Mesendoderm (in vitro differentiated cells): ENCODE results near the gene VRK2.
"Not testable (repeated sequence)": the region's sequence is repeated elsewhere in the genome, so short reads cannot be mapped to it uniquely, and the experiment has no call there.

ENCODE experiments used
- DNase-seq: peaks from one replicate; pipeline ENCODE4 v3.0.0; 2013
- H2AK5ac ChIP-seq: 2 replicates; pipeline ENCODE4 v1.6.1; 2013; ENCODE audit warnings: low read length, inconsistent platforms
- H2BK120ac ChIP-seq: 2 replicates; pipeline ENCODE4 v1.6.1; 2013; ENCODE audit warnings: low read depth, mild to moderate bottlenecking, low read length, moderate library complexity, mixed read lengths
- H2BK15ac ChIP-seq: replicated peaks from 2 replicates; pipeline ENCODE4 v1.6.1; 2013; ENCODE audit warnings: low read depth, mild to moderate bottlenecking, moderate library complexity
- H2BK5ac ChIP-seq: 2 replicates; pipeline ENCODE4 v1.6.1; 2013; ENCODE audit warnings: low read length, inconsistent platforms
- H3K18ac ChIP-seq: 2 replicates; pipeline ENCODE4 v1.6.1; 2013; ENCODE audit warnings: mild to moderate bottlenecking, low read length, mixed read lengths
- H3K23ac ChIP-seq: one replicate; pipeline ENCODE4 v1.6.1; 2013; ENCODE audit warnings: low read length
- H3K27ac ChIP-seq: 2 replicates; pipeline ENCODE4 v1.5.1; 2013; ENCODE audit warnings: low read depth, mild to moderate bottlenecking, inconsistent platforms, low read length, moderate library complexity
- H3K27me3 ChIP-seq: 2 replicates; pipeline ENCODE4 v1.6.1; 2013; ENCODE audit warnings: low read length, control low read depth, mild to moderate bottlenecking, inconsistent platforms; ENCODE audit not compliant: insufficient read depth, poor library complexity
- H3K36me3 ChIP-seq: 2 replicates; pipeline ENCODE4 v1.6.1; 2013; ENCODE audit warnings: low read length, inconsistent platforms; ENCODE audit not compliant: control insufficient read depth, insufficient read depth
- H3K4ac ChIP-seq: one replicate; pipeline ENCODE4 v1.6.1; 2013; ENCODE audit warnings: low read depth, mild to moderate bottlenecking, low read length, moderate library complexity
- H3K4me1 ChIP-seq: 2 replicates; pipeline ENCODE4 v1.6.1; 2013; ENCODE audit warnings: low read depth, low read length, inconsistent platforms; ENCODE audit not compliant: control insufficient read depth
- H3K4me2 ChIP-seq: 2 replicates; pipeline ENCODE4 v1.6.1; 2013; ENCODE audit warnings: low read length
- H3K4me3 ChIP-seq: 2 replicates; pipeline ENCODE4 v1.5.1; 2013; ENCODE audit warnings: mild to moderate bottlenecking, low read length
- H3K56ac ChIP-seq: one replicate; pipeline ENCODE4 v1.6.1; 2013; ENCODE audit warnings: low read length
- H3K79me1 ChIP-seq: 2 replicates; pipeline ENCODE4 v1.6.1; 2013; ENCODE audit warnings: low read length, inconsistent platforms
- H3K79me2 ChIP-seq: 2 replicates; pipeline ENCODE4 v1.6.1; 2013; ENCODE audit warnings: mild to moderate bottlenecking, low read length; ENCODE audit not compliant: control insufficient read depth, insufficient read depth
- H3K9ac ChIP-seq: 2 replicates; pipeline ENCODE4 v1.6.1; 2013; ENCODE audit warnings: low read length, inconsistent platforms
- H4K5ac ChIP-seq: one replicate; pipeline ENCODE4 v1.6.1; 2013; ENCODE audit warnings: low read length
- H4K8ac ChIP-seq: one replicate; pipeline ENCODE4 v1.6.1; 2013; ENCODE audit warnings: low read depth, mild to moderate bottlenecking, control low read depth, low read length, moderate library complexity
- WGBS: extraction: QIAGEN DNeasy Blood & Tissue Kit; methylation state at CpG from one replicate; pipeline ENCODE4 v1.1.7; 2013; ENCODE audit warnings: low lambda C conversion rate, missing lambda C conversion rate; ENCODE audit not compliant: insufficient coverage; ENCODE audit errors: extremely low coverage; 5-methylcytosine and 5-hydroxymethylcytosine counted together

VRK2 gene

DNA sequence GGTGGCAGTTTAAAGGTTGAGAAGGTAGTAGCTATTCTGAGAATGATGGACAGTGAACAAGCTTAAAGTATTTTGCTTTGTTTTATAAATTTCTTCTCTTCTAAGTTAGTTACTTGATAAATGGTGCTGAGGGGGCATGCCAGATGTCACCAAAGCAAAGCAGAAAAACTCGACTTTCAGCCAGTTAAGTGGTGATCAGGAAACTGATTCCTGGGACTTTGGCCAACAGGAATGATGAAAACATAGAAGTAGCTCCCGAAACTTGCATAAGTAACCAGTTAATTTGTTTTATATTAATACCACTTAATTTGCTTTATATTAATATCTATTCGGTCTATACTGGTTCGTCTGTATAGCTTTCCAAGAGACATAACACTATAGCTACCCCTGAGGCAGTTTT, 111.9 kb downstream of the VRK2 start:
- no peaks in the 10 kb centered on the region for H3K36me3 ChIP-seq
- no peak overlapping the region for H3K9ac ChIP-seq
- H3K56ac ChIP-seq, result no peak overlapping the region
- no peaks in the 10 kb centered on the region for H3K79me1 ChIP-seq
- H3K4me3 ChIP-seq, result no peak overlapping the region
- no peak overlapping the region for H2BK5ac ChIP-seq
- H2BK120ac ChIP-seq, result no peak overlapping the region
- H3K4me2 ChIP-seq, result no peak overlapping the region
- no peaks in the 10 kb centered on the region for H3K79me2 ChIP-seq
- no peak overlapping the region for H3K23ac ChIP-seq
- no peak for DNase-seq
- WGBS, result no CpG with 5 or more reads among the region's 4 CpGs
- no peak overlapping the region for H3K4ac ChIP-seq
- no peak overlapping the region for H2BK15ac ChIP-seq
- H4K8ac ChIP-seq, result no peak overlapping the region
- no peak overlapping the region for H2AK5ac ChIP-seq
- H4K5ac ChIP-seq, result no peak overlapping the region
- H3K18ac ChIP-seq, result no peak overlapping the region
- no peaks in the 10 kb centered on the region for H3K4me1 ChIP-seq
- no peak overlapping the region for H3K27ac ChIP-seq
- H3K27me3 ChIP-seq, result no peaks in the 10 kb centered on the region

DNA sequence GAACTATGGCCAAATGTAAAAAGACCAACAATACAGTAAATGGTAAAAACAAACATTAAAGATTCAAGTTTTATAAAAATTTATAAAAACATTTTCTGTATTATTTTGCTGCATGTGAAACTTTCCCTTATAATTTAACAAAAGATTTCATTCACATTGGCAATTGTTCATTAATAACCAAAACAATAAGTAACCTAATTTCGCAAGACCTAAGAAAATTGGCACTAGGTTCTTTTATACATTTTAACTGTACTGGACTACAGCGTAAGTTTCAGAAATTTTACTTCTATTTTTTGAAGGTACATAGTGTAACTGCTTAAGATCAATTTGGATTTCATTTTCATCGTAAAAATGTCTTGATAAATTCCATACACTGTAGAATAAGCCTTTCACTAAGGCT, 117.3 kb downstream of the VRK2 start:
- Histone ChIP-seq H4K8ac (no peak overlapping the region), H4K5ac (no peak overlapping the region), H3K27me3 (no peaks in the 10 kb centered on the region), H3K9ac (no peak overlapping the region), H3K79me2 (no peaks in the 10 kb centered on the region), H3K36me3 (no peaks in the 10 kb centered on the region), H3K23ac (no peak overlapping the region), H3K4ac (no peak overlapping the region), H2BK120ac (no peak overlapping the region), H3K4me2 (no peak overlapping the region), H3K4me3 (no peak overlapping the region), H2BK15ac (no peak overlapping the region), H2AK5ac (no peak overlapping the region), H3K79me1 (no peaks in the 10 kb centered on the region), H3K56ac (no peak overlapping the region), H2BK5ac (no peak overlapping the region), H3K18ac (no peak overlapping the region), H3K4me1 (no peaks in the 10 kb centered on the region), H3K27ac (no peak overlapping the region)
- no peak for DNase-seq
- WGBS, result no CpG with 5 or more reads among the region's 3 CpGs

DNA sequence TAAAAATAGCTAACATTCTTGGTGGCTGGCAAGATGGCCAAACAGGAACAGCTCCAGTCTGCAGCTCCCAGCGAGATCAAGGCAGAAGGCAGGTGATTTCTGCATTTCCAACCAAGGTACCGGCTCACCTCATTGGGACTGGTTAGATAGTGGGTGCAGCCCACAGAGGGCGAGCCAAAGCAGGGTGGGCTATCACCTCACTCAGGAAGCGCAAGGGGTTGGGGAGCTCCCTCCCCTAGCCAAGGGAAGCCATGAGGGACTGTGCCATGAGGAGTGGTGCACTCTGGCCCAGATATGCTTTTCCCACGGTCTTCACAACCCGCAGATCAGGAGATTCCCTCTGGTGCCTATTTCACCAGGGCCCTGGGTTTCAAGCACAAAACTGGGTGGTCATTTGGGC, 121.5 kb downstream of the VRK2 start:
- H2BK5ac ChIP-seq, DNase-seq, H3K27ac ChIP-seq, H3K27me3 ChIP-seq, H4K5ac ChIP-seq, H3K23ac ChIP-seq, H3K4me2 ChIP-seq, H3K4me3 ChIP-seq, H2AK5ac ChIP-seq, H3K4me1 ChIP-seq, H2BK120ac ChIP-seq, H4K8ac ChIP-seq, H3K79me1 ChIP-seq, H3K79me2 ChIP-seq, H3K56ac ChIP-seq, H3K36me3 ChIP-seq, H3K4ac ChIP-seq, H3K18ac ChIP-seq, H2BK15ac ChIP-seq, H3K9ac ChIP-seq: not testable (repeated sequence)
- no CpG with 5 or more reads among the region's 6 CpGs for WGBS

DNA sequence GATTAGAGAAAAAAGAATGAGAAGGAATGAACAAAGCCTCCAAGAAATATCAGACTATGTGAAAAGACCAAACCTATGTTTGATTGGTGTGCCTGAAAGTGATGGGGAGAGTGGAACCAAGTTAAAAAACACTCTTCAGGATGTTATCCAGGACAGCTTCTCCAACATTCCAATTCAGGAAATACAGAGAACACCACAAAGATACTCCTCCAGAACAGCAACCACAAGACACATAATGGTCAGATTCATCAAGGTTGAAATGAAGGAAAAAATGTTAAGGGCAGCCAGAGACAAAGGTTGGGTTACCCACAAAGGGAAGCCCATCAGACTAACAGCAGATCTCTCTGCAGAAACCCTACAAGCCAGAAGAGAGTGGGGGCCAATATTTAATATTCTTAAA, 123.2 kb downstream of the VRK2 start:
- not testable (repeated sequence) for H2AK5ac ChIP-seq

DNA sequence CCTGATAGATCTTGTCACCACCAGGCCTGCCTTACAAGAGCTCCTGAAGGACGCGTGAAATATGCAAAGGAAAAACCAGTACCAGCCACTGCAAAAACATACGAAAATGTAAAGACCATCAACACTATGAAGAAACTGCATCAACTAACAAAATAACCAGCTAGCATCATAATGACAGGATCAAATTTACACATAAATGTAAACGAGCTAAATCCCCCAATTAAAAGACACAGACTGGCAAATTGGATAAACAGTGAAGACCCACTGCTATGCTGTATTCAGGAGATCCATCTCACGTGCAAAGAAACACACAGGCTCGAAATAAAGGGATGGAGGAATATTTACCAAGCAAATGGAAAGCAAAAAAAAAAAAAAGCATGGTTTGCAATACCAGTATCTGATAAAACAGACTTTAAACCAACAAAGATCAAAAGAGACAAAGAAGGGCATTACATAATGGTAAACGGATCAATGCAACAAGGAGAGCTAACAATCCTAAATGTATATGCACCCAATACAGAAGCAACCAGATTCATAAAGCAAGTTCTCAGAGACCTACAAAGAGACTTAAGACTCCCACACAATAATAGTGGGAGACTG, 123.8 kb downstream of the VRK2 start:
- H3K9ac ChIP-seq, H3K4me1 ChIP-seq, H3K18ac ChIP-seq, H4K8ac ChIP-seq, H3K27me3 ChIP-seq, H2BK120ac ChIP-seq, H2BK15ac ChIP-seq, DNase-seq, H3K4me2 ChIP-seq, H3K79me2 ChIP-seq, H2BK5ac ChIP-seq, H3K36me3 ChIP-seq, H3K79me1 ChIP-seq, H3K4ac ChIP-seq, H4K5ac ChIP-seq, H2AK5ac ChIP-seq, H3K23ac ChIP-seq, H3K27ac ChIP-seq, H3K4me3 ChIP-seq, H3K56ac ChIP-seq: not testable (repeated sequence)
- WGBS, result no CpG with 5 or more reads among the region's 7 CpGs

More for the DNA sequence above, 123.2 kb downstream of the VRK2 start:
- not testable (repeated sequence) for H3K4me3 ChIP-seq, H3K27me3 ChIP-seq, H3K27ac ChIP-seq, H3K18ac ChIP-seq, H3K23ac ChIP-seq, H3K9ac ChIP-seq, H3K4me1 ChIP-seq, H2BK120ac ChIP-seq, H3K56ac ChIP-seq, H3K79me2 ChIP-seq, H3K36me3 ChIP-seq, H2BK15ac ChIP-seq, H3K4me2 ChIP-seq, H4K8ac ChIP-seq, DNase-seq, H2BK5ac ChIP-seq, H3K79me1 ChIP-seq, H4K5ac ChIP-seq, H3K4ac ChIP-seq

DNA sequence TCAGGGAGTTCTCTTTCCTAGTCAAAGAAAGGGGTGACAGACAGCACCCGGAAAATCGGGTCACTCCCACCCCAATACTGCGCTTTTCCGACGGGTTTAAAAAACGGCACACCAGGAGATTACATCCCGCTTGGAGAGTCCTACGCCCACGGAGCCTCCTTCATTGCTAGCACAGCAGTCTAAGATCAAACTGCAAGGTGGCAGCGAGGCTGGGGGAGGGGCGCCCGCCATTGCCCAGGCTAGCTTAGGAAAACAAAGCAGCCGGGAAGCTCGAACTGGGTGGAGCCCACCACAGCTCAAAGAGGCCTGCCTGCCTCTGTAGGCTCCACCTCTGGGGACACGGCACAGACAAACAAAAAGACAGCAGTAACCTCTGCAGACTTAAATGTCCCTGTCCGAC, 125.2 kb downstream of the VRK2 start:
- WGBS, result no CpG with 5 or more reads among the region's 16 CpGs
- H2BK15ac ChIP-seq, H2BK120ac ChIP-seq, H3K36me3 ChIP-seq, H3K4me1 ChIP-seq, H3K18ac ChIP-seq, H2BK5ac ChIP-seq, H3K4me3 ChIP-seq, H3K23ac ChIP-seq, H3K79me2 ChIP-seq, H4K8ac ChIP-seq, H3K56ac ChIP-seq, H3K4me2 ChIP-seq, DNase-seq, H4K5ac ChIP-seq, H3K9ac ChIP-seq, H3K79me1 ChIP-seq, H3K27ac ChIP-seq, H3K4ac ChIP-seq, H3K27me3 ChIP-seq, H2AK5ac ChIP-seq: not testable (repeated sequence)
